Frontal cortex (tissue), 4 donors: ENCODE results near the gene TMEM270. TPM values are rescaled to one million over a fixed set of nuclear protein-coding genes. Genes with fewer than 3 reads are reported as not detected.
"Not testable (repeated sequence)": the region's sequence is repeated elsewhere in the genome, so short reads cannot be mapped to it uniquely, and the experiment has no call there.

Source experiments
- DNase-seq, 2 donors: peaks; one replicate each; pipeline ENCODE4 v3.0.0; 2012; ENCODE audit warnings: low spot score in 2 of 2
- FAIRE-seq: peaks from 2 replicates; lab custom pipeline; 2012; peaks lifted over from hg19 to GRCh38; lab: Jason Lieb, UNC
- total RNA-seq: library from RNA; depleted of rRNA; stranded (reverse); fragments of >200 nt; gene quantifications from one replicate; pipeline ENCODE4 v1.2.3, GENCODE V29; 2014
- donor health status: control.
- donor health status: control.
- donor health status: control.

The TMEM270 gene
- total RNA-seq, 1 donor from 2014 or later, result not detected

GRCh38 chr7:73831834-73832651, 28.9 kb upstream of the TMEM270 start:
- no peak for DNase-seq
- no peak for FAIRE-seq

DNA sequence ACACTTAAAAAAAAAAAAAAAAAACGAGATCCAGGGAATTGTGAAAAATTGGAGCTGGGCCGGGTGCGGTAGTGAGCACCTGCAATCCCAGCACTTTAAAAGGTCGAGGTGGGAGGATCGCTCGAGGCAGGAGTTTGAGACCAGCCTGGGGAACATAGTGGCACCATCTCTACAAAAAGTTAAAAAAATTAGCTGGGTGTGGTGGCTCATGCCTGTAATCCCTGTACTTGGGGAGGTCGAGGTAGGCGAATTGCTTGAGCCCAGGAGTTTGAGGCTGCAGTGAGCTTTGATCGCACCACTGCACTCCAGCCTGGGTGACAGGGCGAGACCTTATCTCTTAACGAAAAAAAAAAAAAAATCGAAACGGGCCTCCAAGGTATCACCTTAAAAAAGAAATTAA, 28.2 kb upstream of the TMEM270 start:
- FAIRE-seq (no peak), DNase-seq (no peak)

DNA sequence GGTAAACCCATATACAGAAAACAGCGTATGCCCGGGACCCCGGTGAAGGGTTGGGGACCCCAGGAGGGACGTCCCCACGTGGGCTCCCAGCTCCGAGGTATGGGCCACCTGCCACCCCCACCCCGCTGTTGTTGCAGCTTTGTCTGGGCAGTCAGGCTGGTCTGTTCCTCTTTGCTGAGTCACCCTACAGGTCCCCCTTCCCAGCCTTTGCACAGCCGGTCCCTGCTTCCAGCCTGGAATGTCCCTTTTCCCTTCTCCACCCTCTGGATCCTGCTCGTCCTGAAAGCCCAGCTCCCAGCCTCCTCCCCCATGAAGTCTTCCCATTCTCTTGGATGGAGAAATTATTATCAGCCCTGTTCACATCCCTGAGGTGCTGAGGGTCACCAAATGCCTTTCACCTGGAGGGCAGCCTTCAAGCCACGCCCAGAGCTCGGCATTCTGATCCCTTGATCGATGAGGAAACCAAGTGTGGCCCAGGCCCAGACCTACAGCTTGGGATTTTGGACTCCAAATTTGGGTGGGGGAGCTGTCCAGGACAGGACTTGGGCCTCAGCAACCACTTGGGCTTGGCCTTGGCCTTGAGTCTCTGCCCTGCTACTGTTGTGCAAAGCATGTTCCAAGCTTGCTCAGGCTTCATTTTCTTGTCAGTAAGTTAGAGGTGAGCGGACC, 27.6 kb upstream of the TMEM270 start:
- FAIRE-seq (no peak), DNase-seq (no peak)

DNA sequence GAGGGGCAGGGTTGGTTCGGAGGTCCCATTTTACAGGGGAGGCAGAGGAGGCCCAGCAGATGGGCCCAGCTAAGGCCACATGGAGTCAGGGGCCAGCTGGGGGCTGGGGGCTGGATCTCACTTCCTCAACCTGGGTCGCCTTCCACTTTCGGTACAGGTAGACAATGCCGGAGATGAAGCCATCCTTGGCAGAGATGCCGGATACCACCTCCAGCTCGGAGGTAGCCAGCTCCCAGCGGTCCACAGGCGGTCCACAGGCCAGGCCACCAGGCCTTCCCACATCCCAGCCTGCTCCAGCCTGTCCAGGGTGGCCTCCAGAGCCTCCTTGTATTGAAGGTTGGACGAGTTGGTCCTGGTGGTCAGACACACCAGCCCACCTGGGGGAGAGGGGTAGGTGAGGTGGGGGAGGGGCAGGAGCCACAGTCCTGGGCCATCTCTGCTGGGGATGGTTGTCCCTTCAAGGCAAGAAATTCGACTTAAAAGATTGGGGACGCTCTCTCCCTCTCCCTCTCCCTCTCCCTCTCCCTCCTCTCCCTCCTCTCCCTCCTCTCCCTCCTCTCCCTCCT, 26.2 kb upstream of the TMEM270 start:
- FAIRE-seq, result no peak

GRCh38 chr7:73837167-73837566, 23.8 kb upstream of the TMEM270 start:
- FAIRE-seq, result peak; percentile 98
- DNase-seq, result not testable (repeated sequence)

More for the DNA sequence above, 26.2 kb upstream of the TMEM270 start:
- no peak for DNase-seq

DNA sequence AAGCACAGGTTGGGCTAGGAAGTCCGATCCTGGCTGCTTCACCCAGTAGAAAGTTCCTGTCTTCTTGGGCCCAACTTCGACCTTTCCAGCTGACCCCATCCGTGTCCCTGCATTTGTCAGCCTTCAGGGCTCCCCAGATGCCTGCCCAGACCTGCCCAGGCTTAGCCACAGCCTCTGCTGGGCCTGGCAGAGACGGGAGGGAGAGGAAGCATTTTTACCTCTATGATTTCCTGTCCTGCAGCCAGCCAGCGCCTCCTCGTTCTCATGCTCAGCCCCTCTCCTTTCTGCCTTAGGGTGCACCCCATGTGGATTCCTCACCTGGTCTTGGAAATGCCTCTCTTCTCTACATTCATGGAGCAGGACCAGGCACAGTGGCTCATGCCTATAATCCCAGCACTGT, 22.3 kb upstream of the TMEM270 start:
- DNase-seq (no peak), FAIRE-seq (no peak)

DNA sequence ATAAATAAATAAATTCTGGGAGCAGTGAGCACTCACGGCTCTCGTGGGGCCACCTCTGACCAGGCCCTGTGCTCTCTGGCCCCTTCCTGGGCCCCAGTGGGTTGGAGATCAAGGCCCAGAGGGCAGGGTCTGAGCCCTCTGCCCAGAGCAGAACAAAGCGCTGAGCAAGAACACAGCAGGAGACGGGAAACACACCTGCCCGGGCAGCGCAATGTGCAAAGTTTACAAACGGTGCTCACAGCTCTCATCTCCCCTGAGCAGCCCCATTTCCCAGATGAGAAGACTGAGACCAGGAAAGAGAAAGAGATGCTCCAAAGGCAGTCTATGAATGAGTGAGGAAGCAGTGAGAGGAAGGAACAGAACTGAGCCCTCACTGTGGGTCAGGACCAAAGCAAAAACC, 21.7 kb upstream of the TMEM270 start:
- no peak for FAIRE-seq
- no peak for DNase-seq

- FAIRE-seq (no peak), DNase-seq (no peak)
These were observed 20.9 kb upstream of the TMEM270 start for GRCh38 chr7:73839743-73840714.

- FAIRE-seq (no peak), DNase-seq (no peak)
These were observed 20.1 kb upstream of the TMEM270 start for GRCh38 chr7:73840715-73841379.

GRCh38 chr7:73841689-73842066, 19.3 kb upstream of the TMEM270 start:
- DNase-seq, result no peak
- FAIRE-seq, result no peak

GRCh38 chr7:73842067-73842976, 18.6 kb upstream of the TMEM270 start, which contains the start of gene METTL27:
Gene METTL27 (minus strand): TSS chr7:73842516. CDS start chr7:73842140, 376 bp downstream.
- FAIRE-seq, result no peak

DNA sequence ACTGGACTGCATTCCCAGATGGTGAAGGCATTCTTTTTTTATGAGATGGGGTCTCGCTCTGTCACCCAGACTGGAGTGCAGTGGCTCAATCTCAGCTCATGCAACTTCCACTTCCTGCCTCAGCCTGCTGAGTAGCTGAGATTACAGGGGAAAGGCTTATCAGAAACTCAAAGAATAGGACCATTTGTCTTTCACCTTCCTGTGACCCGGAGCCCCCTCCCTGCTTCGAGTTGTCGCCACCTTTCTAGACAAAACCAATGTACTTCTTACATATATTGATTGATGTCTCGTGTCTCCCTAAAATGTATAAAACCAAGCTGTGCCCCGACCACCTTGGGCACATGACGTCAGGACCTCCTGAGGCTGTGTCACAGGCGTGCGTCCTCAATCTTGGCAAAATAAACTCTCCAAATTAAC, 16.8 kb upstream of the TMEM270 start:
- FAIRE-seq (no peak), DNase-seq (no peak)

More at GRCh38 chr7:73842067-73842976, 18.6 kb upstream of the TMEM270 start, which contains the start of gene METTL27:
- DNase-seq, result peak; percentile 95 to 99

DNA sequence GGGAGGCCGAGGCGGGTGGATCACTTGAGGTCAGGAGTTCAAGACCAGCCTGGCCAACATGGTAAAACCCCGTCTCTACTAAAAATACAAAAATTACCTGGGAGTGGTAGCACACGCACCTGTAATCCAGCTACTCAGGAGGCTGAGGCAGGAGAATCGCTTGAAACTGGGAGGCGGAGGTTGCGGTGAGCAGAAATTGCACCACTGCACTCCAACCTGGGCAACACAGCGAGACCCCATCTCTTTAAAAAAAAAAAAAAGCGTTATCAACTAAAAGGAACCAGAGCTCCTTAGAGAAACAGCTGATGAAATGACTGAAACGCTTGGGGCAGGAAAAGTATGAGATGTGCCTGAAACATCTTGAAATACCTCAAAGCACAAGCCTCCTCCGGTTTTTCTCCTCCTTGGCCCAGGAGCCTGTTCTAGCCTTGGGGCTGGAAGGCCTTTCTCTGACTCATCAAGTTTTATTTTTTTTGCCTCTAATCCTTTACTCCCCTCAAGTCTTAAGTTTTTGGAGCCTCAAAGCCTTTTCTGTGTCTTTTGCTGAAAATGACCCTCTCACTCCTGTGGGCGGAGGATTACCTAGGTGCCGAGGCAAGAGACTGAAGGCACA, 16.0 kb upstream of the TMEM270 start:
- FAIRE-seq, result no peak
- DNase-seq, result no peak

- not testable (repeated sequence) for DNase-seq, FAIRE-seq
These were observed 15.2 kb upstream of the TMEM270 start for GRCh38 chr7:73845701-73846195.

- DNase-seq (no peak), FAIRE-seq (no peak)
These were observed 12.8 kb upstream of the TMEM270 start for GRCh38 chr7:73847941-73848723.

DNA sequence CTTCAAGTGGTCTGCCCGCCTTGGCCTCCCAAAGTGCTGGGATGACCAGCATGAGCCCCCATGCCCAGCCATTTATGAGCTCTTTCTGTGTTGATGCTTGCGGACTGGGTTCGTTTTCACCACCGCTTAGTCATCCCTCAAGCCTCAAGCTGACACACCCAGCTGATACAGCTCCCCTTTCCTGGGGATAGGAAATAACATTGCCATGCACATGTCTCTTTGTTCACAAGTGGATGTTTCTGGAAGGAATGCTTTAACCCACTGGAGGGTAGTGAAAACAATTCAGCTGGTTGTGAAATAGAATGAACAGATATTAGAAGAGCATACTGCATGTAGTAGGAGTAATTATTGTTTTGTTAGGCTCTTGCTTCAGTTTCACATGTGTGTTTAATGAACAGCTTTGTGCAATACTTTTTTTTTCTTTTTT, 10.2 kb upstream of the TMEM270 start:
- DNase-seq (no peak), FAIRE-seq (no peak)
